CD14-positive monocyte (primary cell): ENCODE results near the gene DBNDD2. TPM values are rescaled to one million over a fixed set of nuclear protein-coding genes. Genes with fewer than 3 reads are reported as not detected.
A peak's percentile ranks its signal among the peaks of the same experiment; 100 is the strongest.

ENCODE experiments used
- DNase-seq, 3 donors: peaks; one replicate each; pipeline ENCODE4 v3.0.0-alpha.2; 2011 to 2022
- H2AFZ ChIP-seq: 2 replicates; pipeline ENCODE4 v1.6.0; 2012; ENCODE audit warnings: mild to moderate bottlenecking, low read depth, low read length, inconsistent platforms; ENCODE audit not compliant: insufficient read depth, poor library complexity, severe bottlenecking
- H3K27ac ChIP-seq, 2 donors: 1 replicate in 1 of 2; 2 replicates in 1 of 2; pipeline ENCODE4 v1.5.1; 2012 to 2013; ENCODE audit warnings: low read length in 2 of 2, control low read depth in 1 of 2, inconsistent platforms in 1 of 2, low read depth in 1 of 2, mild to moderate bottlenecking in 1 of 2
- H3K27me3 ChIP-seq, 2 donors: one replicate each; pipeline versions ENCODE4 v1.6.0 to v1.6.1; 2011 to 2013; ENCODE audit warnings: low read length in 2 of 2; ENCODE audit not compliant: control insufficient read depth in 2 of 2, insufficient read depth in 2 of 2
- H3K36me3 ChIP-seq, 2 donors: replicated peaks in 1 of 2; 1 replicate in 1 of 2; 2 replicates in 1 of 2; pipeline versions ENCODE4 v1.5.1 to v1.6.1; 2012 to 2013; ENCODE audit warnings: low read length in 2 of 2, control low read depth in 1 of 2, inconsistent platforms in 1 of 2, mild to moderate bottlenecking in 1 of 2; ENCODE audit not compliant: insufficient read depth in 2 of 2, control insufficient read depth in 1 of 2
- H3K4me1 ChIP-seq, 2 donors: 1 replicate in 1 of 2; 2 replicates in 1 of 2; pipeline versions ENCODE4 v1.5.1 to v1.6.1; 2012 to 2013; ENCODE audit warnings: low read length in 2 of 2, control low read depth in 1 of 2, inconsistent platforms in 1 of 2, mild to moderate bottlenecking in 1 of 2, moderate library complexity in 1 of 2; ENCODE audit not compliant: insufficient read depth in 2 of 2, control insufficient read depth in 1 of 2
- H3K4me2 ChIP-seq: replicated peaks from 2 replicates; pipeline ENCODE3; 2012; ENCODE audit warnings: low read length, moderate library complexity, mild to moderate bottlenecking; ENCODE audit not compliant: poor library complexity, severe bottlenecking; ENCODE audit errors: extremely low read depth
- H3K4me3 ChIP-seq, 3 experiments: fragments of 200-600 bp in 1 of 3; sonication (generic) in 1 of 3; replicated peaks in 1 of 3; 1 replicate in 2 of 3; 2 replicates in 1 of 3; pipeline ENCODE4 v1.5.1; 2011 to 2013; ENCODE audit warnings: low read length in 3 of 3, mild to moderate bottlenecking in 3 of 3, control low read depth in 2 of 3, low read depth in 2 of 3, inconsistent platforms in 1 of 3, moderate library complexity in 1 of 3
- H3K79me2 ChIP-seq: 2 replicates; pipeline ENCODE4 v1.6.0; 2012; ENCODE audit warnings: mild to moderate bottlenecking, control low read depth, inconsistent platforms, low read length, moderate library complexity; ENCODE audit not compliant: insufficient read depth
- H3K9ac ChIP-seq: 2 replicates; pipeline ENCODE4 v1.6.0; 2017; ENCODE audit warnings: low read length, mild to moderate bottlenecking; ENCODE audit not compliant: insufficient read depth, poor library complexity, severe bottlenecking
- H3K9me3 ChIP-seq, 2 donors: replicated peaks in 1 of 2; 1 replicate in 1 of 2; 2 replicates in 1 of 2; pipeline versions ENCODE4 v1.5.1 to v1.6.1; 2012 to 2013; ENCODE audit warnings: low read length in 2 of 2, control low read depth in 1 of 2; ENCODE audit not compliant: control insufficient read depth in 1 of 2, insufficient read depth in 1 of 2
- H4K20me1 ChIP-seq: 2 replicates; pipeline ENCODE4 v1.6.0; 2012; ENCODE audit warnings: mild to moderate bottlenecking, low read length, control low read depth, moderate library complexity; ENCODE audit not compliant: insufficient read depth
- H3K27ac Mint-ChIP-seq, 7 donors: one replicate each; pipeline ENCODE4 v1.8.0; 2020; ENCODE audit warnings: mild to moderate bottlenecking in 7 of 7, mixed read lengths in 7 of 7, moderate library complexity in 6 of 7, inconsistent platforms in 2 of 7
- H3K27me3 Mint-ChIP-seq, 3 donors: one replicate each; pipeline ENCODE4 v1.8.0; 2021 to 2022; ENCODE audit warnings: low read depth in 3 of 3, mild to moderate bottlenecking in 3 of 3, mixed read lengths in 3 of 3, moderate library complexity in 3 of 3, inconsistent platforms in 1 of 3
- H3K36me3 Mint-ChIP-seq, 2 donors: one replicate each; pipeline ENCODE4 v1.8.0; 2020; ENCODE audit warnings: mixed read lengths in 2 of 2, inconsistent platforms in 1 of 2, mild to moderate bottlenecking in 1 of 2
- H3K4me1 Mint-ChIP-seq: one replicate; pipeline ENCODE4 v1.8.0; 2020; ENCODE audit warnings: mild to moderate bottlenecking, mixed read lengths
- H3K4me3 Mint-ChIP-seq, 2 donors: one replicate each; pipeline ENCODE4 v1.8.0; 2020; ENCODE audit warnings: mild to moderate bottlenecking in 2 of 2, mixed read lengths in 2 of 2, moderate library complexity in 1 of 2
- H3K9me3 Mint-ChIP-seq, 7 donors: one replicate each; pipeline ENCODE4 v1.8.0; 2020 to 2022; ENCODE audit warnings: mixed read lengths in 7 of 7, mild to moderate bottlenecking in 6 of 7, moderate library complexity in 6 of 7, inconsistent platforms in 2 of 7
- WGBS: methylation state at CpG from one replicate; pipeline ENCODE4 v1.1.5; 2013; ENCODE audit warnings: missing lambda C conversion rate; ENCODE audit not compliant: insufficient coverage; 5-methylcytosine and 5-hydroxymethylcytosine counted together
- intact Hi-C, 2 donors: fragments of 100-400 bp; cut with micrococcal nuclease; formaldehyde crosslinking; loops; one replicate each; pipeline versions ENCODE4 v1.15.0 to v1.15.1; 2023
- polyA plus RNA-seq, 3 donors: library from polyadenylated mRNA; depleted of rRNA in 1 of 3; unstranded in 2 of 3; stranded (reverse) in 1 of 3; fragments of 300-500 nt in 2 of 3; fragments of >200 nt in 1 of 3; fragmentation: Illumina TruSeq in 2 of 3; gene quantifications; 1 replicate in 2 of 3; 2 replicates in 1 of 3; pipeline ENCODE4 v1.2.3, GENCODE V29; 2012 to 2021
- TF ChIP-seq, protein P1 (sequence below): fragments of 200-600 bp; IDR thresholded peaks from one replicate; pipeline ENCODE4 v1.8.0; 2022; ENCODE audit warnings: antibody characterized with exemption, mild to moderate bottlenecking

DBNDD2 gene
- polyA plus RNA-seq, 3 donors, result 15.6 to 22.1 (median 21.9) TPM

DNA sequence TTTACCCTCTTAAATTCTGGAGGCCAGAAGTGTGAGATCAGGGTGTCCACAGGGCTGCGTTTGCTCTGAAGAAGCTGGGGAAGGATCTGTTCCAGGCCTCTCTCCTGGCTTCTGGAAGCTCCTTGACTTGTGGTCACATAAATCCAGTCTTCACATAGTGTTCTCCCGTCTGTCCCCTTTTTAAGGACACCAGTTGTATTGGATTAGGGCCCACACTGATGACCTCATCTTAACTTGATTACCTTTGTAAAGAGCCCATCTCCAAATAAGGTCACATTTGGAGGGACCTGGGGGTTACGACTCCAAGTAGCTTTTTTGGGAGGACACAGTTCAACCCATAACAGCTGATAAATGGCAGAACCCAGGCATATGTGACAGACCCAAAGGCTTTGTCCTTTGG is 41.4 kb downstream of the DBNDD2 start:
- no peaks in the 10 kb centered on the region for H3K79me2 ChIP-seq
- no peaks in the 10 kb centered on the region for H3K9me3 ChIP-seq
- H3K4me2 ChIP-seq, result no peak overlapping the region
- H3K9me3 Mint-ChIP-seq, result no peaks in the 10 kb centered on the region
- H3K4me1 ChIP-seq, result peaks cover 37 to 41% of the 10 kb centered on the region in 2 donors
- H3K36me3 ChIP-seq, result no peaks in the 10 kb centered on the region
- intact Hi-C loops, result loop anchor here in 1 of 2 donors (10.0 kb wide), 1 partner anchor 325 kb away; no protein-coding TSS in a partner anchor
- H3K4me3 ChIP-seq, result no peak overlapping the region
- peaks cover 33% of the 10 kb centered on the region for H3K4me1 Mint-ChIP-seq
- H3K4me3 Mint-ChIP-seq, result no peak overlapping the region
- H3K36me3 Mint-ChIP-seq, result no peaks in the 10 kb centered on the region
- 100% methylated on average over 2 of the region's 3 CpGs for whole genome bisulfite sequencing
- H3K9ac ChIP-seq, result no peak overlapping the region
- no peak for DNase-seq
- H3K27ac ChIP-seq, result no peak overlapping the region
- TF ChIP-seq, protein P1, sequence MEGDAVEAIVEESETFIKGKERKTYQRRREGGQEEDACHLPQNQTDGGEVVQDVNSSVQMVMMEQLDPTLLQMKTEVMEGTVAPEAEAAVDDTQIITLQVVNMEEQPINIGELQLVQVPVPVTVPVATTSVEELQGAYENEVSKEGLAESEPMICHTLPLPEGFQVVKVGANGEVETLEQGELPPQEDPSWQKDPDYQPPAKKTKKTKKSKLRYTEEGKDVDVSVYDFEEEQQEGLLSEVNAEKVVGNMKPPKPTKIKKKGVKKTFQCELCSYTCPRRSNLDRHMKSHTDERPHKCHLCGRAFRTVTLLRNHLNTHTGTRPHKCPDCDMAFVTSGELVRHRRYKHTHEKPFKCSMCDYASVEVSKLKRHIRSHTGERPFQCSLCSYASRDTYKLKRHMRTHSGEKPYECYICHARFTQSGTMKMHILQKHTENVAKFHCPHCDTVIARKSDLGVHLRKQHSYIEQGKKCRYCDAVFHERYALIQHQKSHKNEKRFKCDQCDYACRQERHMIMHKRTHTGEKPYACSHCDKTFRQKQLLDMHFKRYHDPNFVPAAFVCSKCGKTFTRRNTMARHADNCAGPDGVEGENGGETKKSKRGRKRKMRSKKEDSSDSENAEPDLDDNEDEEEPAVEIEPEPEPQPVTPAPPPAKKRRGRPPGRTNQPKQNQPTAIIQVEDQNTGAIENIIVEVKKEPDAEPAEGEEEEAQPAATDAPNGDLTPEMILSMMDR, result no peak
- peaks cover 3 to 11% (median 7%) of the 10 kb centered on the region in 3 donors for H3K27me3 Mint-ChIP-seq
- no peak overlapping the region for H3K27ac Mint-ChIP-seq
- no peaks in the 10 kb centered on the region for H3K27me3 ChIP-seq
- H2AFZ ChIP-seq, result no peak overlapping the region
- no peaks in the 10 kb centered on the region for H4K20me1 ChIP-seq

DNA sequence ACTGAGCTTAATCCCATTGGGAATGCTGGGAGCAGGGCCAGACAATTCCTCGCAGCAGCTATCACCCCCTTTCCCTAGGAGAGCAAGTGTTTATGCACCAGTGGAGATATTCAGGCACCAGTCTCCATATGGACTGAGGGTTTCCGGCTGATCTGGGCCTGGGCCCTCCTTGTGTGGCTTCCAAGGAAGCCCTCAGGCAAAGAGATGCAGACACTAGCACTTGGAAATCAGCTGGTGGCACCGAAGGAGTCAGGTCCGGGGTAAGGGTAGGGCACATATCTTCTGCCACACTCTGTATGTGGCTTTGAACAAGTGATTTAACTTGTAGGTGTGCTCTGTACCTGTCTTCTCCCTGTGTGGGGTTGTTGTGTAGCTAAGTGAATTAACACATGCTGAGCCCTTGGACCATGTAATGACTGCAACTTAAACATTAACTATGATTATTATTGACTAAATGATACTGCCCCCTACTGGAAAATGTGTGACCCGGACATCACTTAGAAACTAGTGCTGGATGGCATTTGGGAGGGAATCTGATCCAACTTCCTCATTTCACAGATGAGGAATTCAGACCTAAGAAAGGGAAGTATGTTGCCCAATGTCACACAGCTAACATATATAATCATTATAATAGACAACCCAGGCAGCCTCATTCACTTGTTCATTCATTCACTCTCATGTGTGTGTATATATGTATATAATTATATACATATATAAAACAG is 42.2 kb downstream of the DBNDD2 start:
- peak; percentile 85 to 94 (median 93) for DNase-seq
- no peaks in the 10 kb centered on the region for H3K36me3 Mint-ChIP-seq
- intact Hi-C loops, result loop anchor here in 1 of 2 donors (5.0 kb wide), 1 partner anchor 133 kb away; no protein-coding TSS in a partner anchor

More for the DNA sequence above, 42.2 kb downstream of the DBNDD2 start:
- no peaks in the 10 kb centered on the region for H3K79me2 ChIP-seq
- no peaks in the 10 kb centered on the region for H3K36me3 ChIP-seq
- Mint-ChIP-seq H3K9me3 (no peaks in the 10 kb centered on the region), H3K27ac (no peak overlapping the region), H3K4me3 (no peak overlapping the region), H3K4me1 (peaks cover 33% of the 10 kb centered on the region), H3K27me3 (peaks cover 3 to 11% (median 6%) of the 10 kb centered on the region in 3 donors)
- WGBS, result 100% methylated on average over 2 of the region's 5 CpGs
- H2AFZ ChIP-seq, result no peak overlapping the region
- H3K27ac ChIP-seq, result no peak overlapping the region
- H3K27me3 ChIP-seq, result no peaks in the 10 kb centered on the region
- H3K4me3 ChIP-seq, result no peak overlapping the region
- H4K20me1 ChIP-seq, result no peaks in the 10 kb centered on the region
- peaks cover 37 to 41% of the 10 kb centered on the region in 2 donors for H3K4me1 ChIP-seq
- TF ChIP-seq, protein P1, result peak; percentile 88
- no peak overlapping the region for H3K9ac ChIP-seq
- H3K9me3 ChIP-seq, result no peaks in the 10 kb centered on the region
- no peak overlapping the region for H3K4me2 ChIP-seq
